ENCODE measurements around the gene CACHD1.

Gene CACHD1

DNA sequence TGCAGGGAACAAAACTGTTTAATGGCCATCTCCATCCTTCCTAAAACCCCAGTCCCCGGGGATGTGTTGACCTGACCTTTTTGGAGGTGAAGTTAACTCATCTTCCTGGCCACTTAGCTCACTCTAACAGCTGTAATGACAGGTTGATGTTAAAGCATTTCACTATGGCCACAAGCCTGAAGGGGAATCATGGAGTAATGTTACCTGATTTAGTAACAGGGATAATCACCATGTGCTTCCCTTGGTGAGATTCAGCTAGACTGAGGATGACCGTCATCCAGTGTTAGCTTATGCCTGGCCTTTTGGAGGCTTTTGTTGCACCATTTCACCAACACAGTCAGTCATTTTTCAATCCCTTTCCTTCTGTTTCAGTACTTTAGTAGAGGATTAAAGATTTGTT lies 210.7 kb downstream of the CACHD1 start:
- no peak overlapping the region for H3K9ac ChIP-seq (ENCODE audit: low read length)
- TF ChIP-seq, protein P1, sequence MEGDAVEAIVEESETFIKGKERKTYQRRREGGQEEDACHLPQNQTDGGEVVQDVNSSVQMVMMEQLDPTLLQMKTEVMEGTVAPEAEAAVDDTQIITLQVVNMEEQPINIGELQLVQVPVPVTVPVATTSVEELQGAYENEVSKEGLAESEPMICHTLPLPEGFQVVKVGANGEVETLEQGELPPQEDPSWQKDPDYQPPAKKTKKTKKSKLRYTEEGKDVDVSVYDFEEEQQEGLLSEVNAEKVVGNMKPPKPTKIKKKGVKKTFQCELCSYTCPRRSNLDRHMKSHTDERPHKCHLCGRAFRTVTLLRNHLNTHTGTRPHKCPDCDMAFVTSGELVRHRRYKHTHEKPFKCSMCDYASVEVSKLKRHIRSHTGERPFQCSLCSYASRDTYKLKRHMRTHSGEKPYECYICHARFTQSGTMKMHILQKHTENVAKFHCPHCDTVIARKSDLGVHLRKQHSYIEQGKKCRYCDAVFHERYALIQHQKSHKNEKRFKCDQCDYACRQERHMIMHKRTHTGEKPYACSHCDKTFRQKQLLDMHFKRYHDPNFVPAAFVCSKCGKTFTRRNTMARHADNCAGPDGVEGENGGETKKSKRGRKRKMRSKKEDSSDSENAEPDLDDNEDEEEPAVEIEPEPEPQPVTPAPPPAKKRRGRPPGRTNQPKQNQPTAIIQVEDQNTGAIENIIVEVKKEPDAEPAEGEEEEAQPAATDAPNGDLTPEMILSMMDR (IDR thresholded peaks at IDR 0.05; ENCODE audit: insufficient read depth, low read length, poor library complexity, severe bottlenecking): no peak
- no peak for TF ChIP-seq EZH2phosphoT487 (conservative IDR thresholded peaks at IDR 0.05; ENCODE audit: low read length)
- no peaks in the 10 kb centered on the region for H4K20me1 ChIP-seq (ENCODE audit: low read depth, low read length)
- H3K4me2 ChIP-seq (ENCODE audit: low read depth, low read length, poor library complexity, severe bottlenecking): no peak overlapping the region
- H3K79me2 ChIP-seq (ENCODE audit: insufficient read depth, low read length): no peaks in the 10 kb centered on the region
- no peaks in the 10 kb centered on the region for H3K27me3 ChIP-seq (ENCODE audit: low read length)
- H3K4me3 ChIP-seq (ENCODE audit: insufficient read depth, low read length, poor library complexity, severe bottlenecking): no peak overlapping the region
- no peaks in the 10 kb centered on the region for H3K9me3 ChIP-seq (ENCODE audit: insufficient read depth, low read length)
- H3F3A ChIP-seq (ENCODE audit: insufficient read depth): no peaks in the 10 kb centered on the region
- H3K9me2 ChIP-seq (replicated peaks; ENCODE audit: insufficient read depth, low read length): no peaks in the 10 kb centered on the region
- no peak overlapping the region for H3K27ac ChIP-seq (ENCODE audit: low read depth, low read length)
- no peaks in the 10 kb centered on the region for H3K36me3 ChIP-seq (ENCODE audit: low read length)
- H2AFZ ChIP-seq (ENCODE audit: low read depth, low read length, severe bottlenecking): no peak overlapping the region

DNA sequence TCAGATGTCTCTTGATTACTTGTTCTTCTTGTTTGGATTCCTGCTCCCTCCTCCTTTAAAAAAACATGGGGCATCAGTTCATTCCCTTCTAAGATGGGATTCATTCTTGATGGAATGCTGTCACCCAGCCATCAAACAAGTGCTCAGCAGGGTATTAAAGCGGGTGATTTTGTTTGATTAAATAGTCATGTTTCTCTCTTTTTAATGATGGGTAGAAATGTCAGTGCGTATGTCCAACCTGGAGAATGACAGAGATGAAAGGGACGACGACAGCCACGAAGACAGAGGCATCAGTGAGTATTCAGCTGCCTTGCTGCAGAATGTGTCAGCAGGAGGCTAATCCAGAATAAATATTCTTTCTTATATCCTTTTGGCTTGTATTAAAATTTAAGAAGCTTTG lies 211.1 kb downstream of the CACHD1 start:
- Histone ChIP-seq H3K9me2 (replicated peaks; ENCODE audit: insufficient read depth, low read length) (no peaks in the 10 kb centered on the region), H3K36me3 (ENCODE audit: low read length) (no peaks in the 10 kb centered on the region), H3K4me2 (ENCODE audit: low read depth, low read length, poor library complexity, severe bottlenecking) (no peak overlapping the region), H3K79me2 (ENCODE audit: insufficient read depth, low read length) (no peaks in the 10 kb centered on the region), H3K9ac (ENCODE audit: low read length) (no peak overlapping the region), H3K27me3 (ENCODE audit: low read length) (no peaks in the 10 kb centered on the region), H3K27ac (ENCODE audit: low read depth, low read length) (no peak overlapping the region), H2AFZ (ENCODE audit: low read depth, low read length, severe bottlenecking) (no peak overlapping the region), H3K9me3 (ENCODE audit: insufficient read depth, low read length) (no peaks in the 10 kb centered on the region), H3F3A (ENCODE audit: insufficient read depth) (no peaks in the 10 kb centered on the region), H4K20me1 (ENCODE audit: low read depth, low read length) (no peaks in the 10 kb centered on the region), H3K4me3 (ENCODE audit: insufficient read depth, low read length, poor library complexity, severe bottlenecking) (no peak overlapping the region)
- no peak for TF ChIP-seq EZH2phosphoT487 (conservative IDR thresholded peaks at IDR 0.05; ENCODE audit: low read length)
- TF ChIP-seq, protein P1 (IDR thresholded peaks at IDR 0.05; ENCODE audit: insufficient read depth, low read length, poor library complexity, severe bottlenecking): no peak

DNA sequence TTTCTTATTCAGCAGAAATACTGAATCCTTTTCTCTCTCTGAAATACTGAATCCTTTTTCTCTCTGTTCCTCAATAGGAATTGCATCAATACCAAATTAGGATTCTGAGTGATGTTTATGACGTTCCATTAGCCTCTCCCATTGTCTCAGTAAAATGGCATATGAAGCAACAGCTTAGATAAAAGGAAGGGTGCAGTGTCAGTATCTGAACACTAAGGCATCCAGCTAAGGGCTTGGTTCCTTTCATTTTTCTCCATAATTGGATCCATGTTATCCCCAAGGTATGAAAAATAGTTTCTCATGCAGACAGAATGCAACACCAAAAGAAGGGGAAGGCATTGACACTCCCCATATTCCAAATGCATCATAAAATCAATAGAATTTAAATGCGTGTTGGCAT lies 213.5 kb downstream of the CACHD1 start:
- H3K9me3 ChIP-seq (ENCODE audit: insufficient read depth, low read length): no peaks in the 10 kb centered on the region
- H3K4me2 ChIP-seq (ENCODE audit: low read depth, low read length, poor library complexity, severe bottlenecking): no peak overlapping the region
- no peak overlapping the region for H3K9ac ChIP-seq (ENCODE audit: low read length)
- H3K9me2 ChIP-seq (replicated peaks; ENCODE audit: insufficient read depth, low read length): no peaks in the 10 kb centered on the region
- no peak overlapping the region for H3K4me3 ChIP-seq (ENCODE audit: insufficient read depth, low read length, poor library complexity, severe bottlenecking)
- no peaks in the 10 kb centered on the region for H4K20me1 ChIP-seq (ENCODE audit: low read depth, low read length)
- H3K79me2 ChIP-seq (ENCODE audit: insufficient read depth, low read length): no peaks in the 10 kb centered on the region
- no peaks in the 10 kb centered on the region for H3K36me3 ChIP-seq (ENCODE audit: low read length)
- TF ChIP-seq, protein P1 (IDR thresholded peaks at IDR 0.05; ENCODE audit: insufficient read depth, low read length, poor library complexity, severe bottlenecking): no peak
- no peak for TF ChIP-seq EZH2phosphoT487 (conservative IDR thresholded peaks at IDR 0.05; ENCODE audit: low read length)
- H3K27ac ChIP-seq (ENCODE audit: low read depth, low read length): no peak overlapping the region
- no peak overlapping the region for H2AFZ ChIP-seq (ENCODE audit: low read depth, low read length, severe bottlenecking)
- H3K27me3 ChIP-seq (ENCODE audit: low read length): no peaks in the 10 kb centered on the region
- no peaks in the 10 kb centered on the region for H3F3A ChIP-seq (ENCODE audit: insufficient read depth)

All from SU-DHL-6 (cell line).